ENCODE data around the gene FBXW5. TPM values are rescaled to one million over a fixed set of nuclear protein-coding genes. Genes with fewer than 3 reads are reported as not detected.

FBXW5 gene
- polyA plus RNA-seq, 4 donors, result 34.7 to 67.2 (median 37.2) TPM

DNA sequence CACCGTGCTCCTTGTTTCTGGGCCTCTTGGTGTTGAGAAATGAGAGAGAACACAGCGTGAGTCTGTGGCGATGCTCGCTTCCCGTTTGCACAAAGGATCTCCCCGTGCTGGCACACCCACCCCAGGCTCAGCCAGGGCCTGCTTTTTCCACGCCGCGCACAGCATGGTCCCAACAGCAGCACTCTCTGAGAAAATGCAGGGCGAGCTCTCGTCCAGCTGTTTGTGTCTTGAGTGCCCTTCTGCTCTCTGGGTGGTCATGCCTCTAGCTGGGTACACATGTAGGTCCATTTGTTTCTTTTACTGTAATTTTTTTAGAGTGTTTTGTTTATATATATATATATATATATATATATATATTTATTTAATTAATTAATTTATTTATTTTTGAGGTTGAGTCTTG lies 26.6 kb downstream of the FBXW5 start:
- DNase-seq (ENCODE audit: low read depth in 4 of 4, low spot score in 3 of 4), result no peak

DNA sequence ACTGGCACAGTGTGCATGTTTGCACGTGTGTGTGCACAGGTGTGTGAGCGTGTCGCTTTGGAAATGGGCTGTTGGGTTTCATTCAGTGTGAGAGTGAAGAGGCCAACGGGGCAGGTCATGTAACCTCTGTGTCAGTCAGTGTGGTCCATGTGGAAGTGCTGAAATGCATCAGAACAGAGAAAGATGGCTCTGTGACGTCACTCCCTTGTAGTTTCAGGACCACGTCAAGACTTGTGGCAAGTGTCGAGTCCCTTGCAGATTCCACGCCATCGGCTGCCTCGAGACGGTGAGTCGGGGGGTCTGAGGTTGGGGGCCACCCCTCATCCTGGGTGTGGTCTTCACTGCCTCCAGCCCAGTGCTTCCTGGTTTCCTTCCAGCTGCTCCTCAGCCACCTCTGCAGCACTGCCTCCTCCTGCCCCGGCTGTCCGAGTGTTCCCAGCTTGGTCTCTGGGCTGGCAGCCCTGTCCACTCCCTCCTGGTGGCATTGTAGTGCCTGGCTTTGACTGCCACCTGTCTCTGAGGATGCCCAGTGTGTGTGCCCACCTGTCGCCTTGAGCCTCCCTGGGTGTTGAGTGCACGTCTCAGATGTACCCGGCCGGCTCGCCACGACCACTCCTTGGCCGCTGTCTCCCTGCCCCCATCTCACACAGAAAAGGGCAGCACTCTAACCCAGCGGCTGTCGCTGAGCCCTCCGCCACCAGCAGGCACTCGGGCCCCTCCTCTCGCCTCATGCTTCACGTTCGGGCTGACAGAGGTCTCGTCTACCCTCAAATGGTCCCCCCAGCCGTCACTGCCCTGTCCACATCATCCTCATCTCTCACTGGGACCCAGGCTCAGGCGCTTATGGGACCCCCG lies 28.0 kb downstream of the FBXW5 start:
- no peak for DNase-seq (ENCODE audit: low read depth in 4 of 4, low spot score in 3 of 4)

DNA sequence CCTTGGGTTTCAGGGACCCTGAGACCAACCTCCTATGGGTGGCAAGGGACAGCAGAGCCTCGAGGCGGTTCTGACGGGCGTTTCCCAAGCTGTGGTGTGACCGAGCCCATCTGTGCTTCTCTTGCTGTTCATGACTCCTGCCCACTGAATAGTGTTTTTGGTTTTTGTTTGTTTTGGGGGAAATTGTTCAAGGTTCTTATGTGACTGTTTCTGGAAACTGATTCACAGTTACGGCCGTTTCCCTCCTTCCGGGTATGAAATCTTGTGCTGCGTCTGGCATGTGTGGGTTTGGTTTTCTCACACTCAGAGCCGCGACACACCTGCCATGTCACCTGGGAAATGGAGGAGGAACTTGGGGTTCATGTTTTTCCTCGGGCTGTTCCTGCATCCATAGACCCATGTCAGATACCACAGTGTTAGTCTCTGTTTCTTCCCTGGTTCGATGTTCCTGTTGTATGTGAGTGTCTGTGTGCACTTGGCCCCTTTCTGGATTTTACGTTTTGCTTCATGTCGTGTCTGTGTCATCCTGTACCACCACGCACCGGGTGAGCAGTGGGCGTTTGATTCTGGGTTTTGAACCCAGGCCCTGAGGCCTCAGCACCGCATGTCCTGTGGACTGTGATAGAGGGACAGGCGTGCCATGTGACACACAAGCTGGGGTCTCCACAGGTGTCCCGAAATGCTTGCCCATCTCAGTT lies 28.8 kb downstream of the FBXW5 start:
- no peak for DNase-seq (ENCODE audit: low read depth in 4 of 4, low spot score in 3 of 4)

DNA sequence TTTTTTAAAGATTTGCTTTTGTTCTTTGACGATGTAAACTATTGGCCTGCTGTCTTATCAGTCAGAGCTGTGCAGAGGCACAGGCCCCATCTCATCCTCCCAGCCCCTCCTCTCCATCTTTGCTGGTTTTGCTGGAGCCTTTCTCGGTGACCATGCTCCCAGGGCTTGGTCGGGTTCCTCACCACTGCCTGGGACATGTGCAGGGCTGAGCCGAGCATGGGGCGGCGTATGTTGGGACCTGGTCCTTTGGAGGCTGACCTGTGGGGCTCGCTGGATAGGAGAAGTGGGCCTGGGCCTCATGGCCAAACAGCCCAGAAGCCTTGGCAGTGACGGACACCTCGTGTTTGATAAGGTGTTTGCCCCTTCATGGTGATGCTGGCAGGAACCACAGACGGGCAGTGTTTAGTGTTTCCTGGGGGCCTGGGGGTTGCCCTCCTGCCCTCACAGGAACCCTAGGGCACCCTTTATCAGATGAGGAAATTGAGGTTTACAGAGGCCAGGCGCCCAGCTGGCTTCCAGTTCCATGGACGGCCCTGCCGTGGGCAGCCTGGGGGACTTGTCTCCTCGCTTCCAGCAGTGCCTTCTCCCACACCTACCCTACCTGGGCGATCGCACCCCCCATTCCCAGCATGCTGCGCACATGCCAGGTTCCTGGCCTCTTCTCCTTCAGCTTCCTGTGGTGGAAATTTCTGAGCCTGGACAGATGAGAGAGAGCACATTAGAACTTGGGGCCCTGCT lies 30.7 kb downstream of the FBXW5 start:
- no peak for DNase-seq (ENCODE audit: low read depth in 4 of 4, low spot score in 3 of 4)

DNA sequence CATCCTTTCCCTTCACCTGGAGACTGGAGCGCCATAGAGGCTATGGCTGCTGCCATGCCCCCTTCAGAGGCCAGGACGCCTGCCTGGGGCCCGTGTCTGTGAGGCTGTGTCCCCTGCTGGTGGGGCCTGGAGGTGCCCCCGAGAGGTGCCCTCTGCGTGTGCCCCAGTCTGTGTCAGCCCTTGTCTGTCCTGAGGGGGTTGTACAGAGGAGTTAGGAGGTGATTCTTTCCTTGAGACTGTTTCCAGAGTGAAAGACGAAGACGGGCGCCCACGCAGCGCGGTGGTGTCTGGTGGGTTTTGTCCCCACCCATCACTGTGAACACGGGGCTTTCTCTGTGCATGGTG lies 33.7 kb downstream of the FBXW5 start:
- no peak for DNase-seq (ENCODE audit: low read depth in 4 of 4, low spot score in 3 of 4)

DNA sequence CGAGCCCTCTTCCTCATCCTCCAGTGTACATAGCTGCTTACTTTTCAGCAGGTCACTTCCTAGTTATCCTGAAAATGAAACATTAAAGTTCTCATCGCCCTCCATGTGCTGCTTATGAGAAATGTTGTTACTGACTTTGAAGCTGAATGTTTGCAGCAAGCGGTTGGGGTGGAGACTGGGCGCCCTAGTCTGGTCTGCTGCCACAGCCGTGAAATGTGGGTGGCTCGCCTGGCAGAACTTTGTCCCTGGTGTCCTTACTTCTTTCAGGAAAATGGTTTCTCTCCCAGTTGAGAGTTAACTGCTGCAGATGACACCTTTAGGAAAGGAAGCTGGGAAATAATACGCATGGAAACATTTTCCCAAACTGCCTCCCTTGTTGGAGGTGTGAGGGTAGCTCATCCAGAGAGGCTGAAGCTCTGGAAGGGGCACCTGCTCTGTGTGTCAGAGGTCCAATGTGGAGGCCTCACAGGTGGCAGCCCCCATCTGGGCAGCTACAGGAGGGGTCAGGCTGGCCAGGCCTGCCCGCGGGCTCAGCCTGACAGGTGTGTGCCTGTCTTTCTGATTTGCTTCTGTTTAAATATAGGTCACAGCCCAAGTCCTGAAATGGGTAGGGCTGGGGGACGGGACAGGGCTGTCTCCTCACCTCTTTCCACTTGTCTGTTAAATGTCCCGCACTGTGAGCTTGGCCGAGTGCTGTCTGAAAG lies 34.2 kb downstream of the FBXW5 start:
- no peak for DNase-seq (ENCODE audit: low read depth in 4 of 4, low spot score in 3 of 4)

DNA sequence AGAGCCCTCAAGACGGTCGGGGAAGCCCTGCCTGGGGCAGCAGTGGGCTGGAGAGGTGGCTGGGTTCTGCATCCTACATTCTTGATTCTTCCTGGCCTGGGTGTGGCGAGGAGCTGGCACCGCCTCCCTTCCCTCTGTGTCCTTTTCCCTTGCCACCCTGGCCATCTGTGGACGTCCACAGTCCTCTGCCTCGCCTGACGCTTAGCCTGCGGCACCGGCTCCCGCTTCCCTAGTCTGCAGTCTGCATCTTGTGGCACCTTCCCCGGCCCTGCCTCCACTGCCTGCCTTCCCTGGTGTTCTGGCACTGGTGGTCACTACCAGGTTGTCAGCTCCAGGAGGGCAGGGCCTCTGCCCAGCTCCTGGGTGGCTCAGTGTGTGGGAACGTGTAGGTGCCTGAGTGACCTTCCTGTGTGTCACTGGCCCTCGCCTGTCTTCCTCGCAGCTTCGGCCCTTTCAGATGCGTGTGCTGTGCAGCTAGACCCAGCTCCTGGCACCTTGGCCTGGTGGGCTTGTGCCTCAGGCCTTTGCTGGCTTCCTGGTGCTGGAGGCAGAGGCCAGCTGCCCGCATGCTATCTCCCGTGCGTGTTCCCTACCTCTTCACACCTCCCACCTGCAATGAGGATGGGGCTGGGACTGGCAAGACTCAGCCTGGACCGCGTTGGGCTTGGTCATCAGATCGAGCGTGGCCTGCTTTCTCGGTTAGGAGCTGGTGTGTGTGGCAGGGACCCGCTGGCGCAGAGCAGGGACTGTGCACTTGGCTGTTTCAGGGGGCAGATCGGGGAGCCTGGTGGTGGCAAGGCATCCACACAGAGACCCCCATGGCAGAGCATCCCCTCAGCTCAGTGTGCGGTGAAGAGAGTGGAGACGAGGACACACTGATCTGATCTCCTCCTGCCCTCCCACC lies 37.3 kb downstream of the FBXW5 start:
- no peak for DNase-seq (ENCODE audit: low read depth in 4 of 4, low spot score in 3 of 4)

DNA sequence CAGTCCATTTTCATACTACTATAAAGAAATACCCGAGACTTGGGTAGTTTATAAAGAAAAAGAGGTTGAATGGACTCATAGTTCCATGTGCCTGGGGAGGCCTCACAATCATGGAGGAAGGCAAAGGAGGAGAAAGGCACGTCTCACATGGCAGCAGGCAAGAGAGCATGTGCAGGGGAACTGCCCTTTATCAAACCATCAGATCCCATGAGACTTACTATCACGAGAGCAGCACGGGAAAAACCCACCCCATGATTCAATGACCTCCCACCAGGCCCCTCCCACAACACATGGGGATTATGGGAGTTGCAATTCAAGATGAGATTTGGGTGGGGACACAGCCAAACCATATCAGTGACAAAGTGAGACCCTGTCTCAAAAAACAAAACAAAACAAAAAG lies 38.3 kb downstream of the FBXW5 start:
- DNase-seq (ENCODE audit: low read depth in 4 of 4, low spot score in 3 of 4), result no peak

DNA sequence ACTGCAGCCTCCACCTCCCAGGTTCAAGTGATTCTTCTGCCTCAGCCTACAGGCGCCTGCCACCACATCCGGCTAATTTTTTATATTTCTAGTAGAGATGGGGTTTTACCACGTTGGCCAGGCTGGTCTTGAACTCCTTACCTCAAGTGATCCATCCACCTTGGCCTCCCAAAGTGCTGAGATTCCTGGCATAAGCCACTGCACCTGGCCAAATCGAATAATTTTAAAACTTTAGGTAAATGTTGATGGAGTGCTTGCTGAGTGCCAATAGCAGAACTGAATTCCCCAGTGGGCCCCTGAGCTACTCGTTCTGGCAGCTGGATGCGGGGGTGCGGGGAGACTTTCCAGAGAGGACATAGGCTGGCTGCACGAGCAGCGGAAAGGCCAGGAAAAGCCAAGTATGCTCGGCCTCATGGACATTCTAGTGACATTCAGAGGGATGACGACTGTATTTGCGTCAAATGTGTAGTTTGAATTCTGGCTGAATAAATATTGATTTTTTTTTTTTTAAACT lies 41.4 kb downstream of the FBXW5 start:
- no peak for DNase-seq (ENCODE audit: low read depth in 4 of 4, low spot score in 3 of 4)

DNA sequence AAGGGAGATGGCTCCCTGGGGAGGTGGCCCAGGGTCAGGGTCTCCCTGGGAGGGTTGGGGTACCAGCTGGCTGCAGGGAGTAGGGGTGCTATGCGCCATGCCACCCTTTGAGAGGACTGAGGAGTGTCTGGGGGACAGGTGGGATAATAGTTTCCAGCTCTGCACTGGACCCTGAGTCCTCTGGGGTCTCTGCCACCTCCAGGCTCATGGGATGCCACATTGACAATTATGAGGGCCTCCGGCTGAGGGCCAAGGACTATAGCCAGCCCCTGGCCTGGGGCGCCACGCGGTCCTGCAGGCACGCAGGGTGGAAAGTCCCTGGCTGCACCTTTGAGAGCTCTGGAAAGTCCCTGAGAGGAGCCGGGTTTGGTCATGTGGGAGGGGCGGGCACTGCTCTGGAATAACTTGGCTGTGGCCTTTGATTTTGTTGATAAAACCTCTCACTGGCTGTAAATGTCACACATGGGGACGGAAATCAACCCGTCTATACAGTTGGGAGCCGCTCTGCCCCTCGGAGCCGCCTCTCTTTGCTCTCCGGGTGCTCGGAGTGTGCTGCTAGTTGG lies 42.2 kb downstream of the FBXW5 start:
- DNase-seq (ENCODE audit: low read depth in 4 of 4, low spot score in 3 of 4), result no peak

DNA sequence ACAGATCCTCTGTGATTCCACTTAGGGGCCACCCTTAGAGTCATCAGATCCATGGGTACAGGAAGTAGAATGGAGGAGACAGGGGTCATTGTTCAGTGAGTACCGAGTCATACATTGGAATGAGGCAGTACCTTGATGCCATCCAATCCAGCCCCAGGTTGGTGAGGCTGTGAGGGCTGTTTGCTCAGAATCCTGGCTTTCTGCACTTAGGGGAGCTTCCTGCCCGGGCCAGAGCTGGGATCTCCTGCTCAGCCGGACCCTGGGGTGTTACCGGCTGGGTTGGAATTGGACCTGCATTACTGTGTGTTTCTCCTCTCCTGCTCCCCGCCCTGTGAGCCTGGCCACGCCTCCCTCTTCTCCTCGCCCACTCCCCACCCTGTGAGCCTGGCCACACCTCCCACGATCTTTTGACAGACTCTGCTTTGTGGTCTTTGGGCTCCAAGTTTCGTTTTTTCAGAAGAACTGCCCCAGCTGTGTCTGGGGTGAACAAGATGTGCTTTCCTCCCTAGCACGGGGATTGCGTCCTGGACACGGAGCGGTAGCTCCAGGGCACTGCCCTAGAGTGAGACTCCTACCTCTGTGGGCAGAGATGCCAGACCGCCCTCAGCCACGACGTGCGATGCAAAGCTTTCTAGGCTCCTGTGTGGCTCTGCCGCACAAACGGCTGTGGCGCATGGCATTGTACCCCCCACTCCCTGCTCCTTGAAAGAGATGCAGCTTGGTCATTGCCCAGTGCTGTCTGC lies 42.9 kb downstream of the FBXW5 start:
- DNase-seq (ENCODE audit: low read depth in 4 of 4, low spot score in 3 of 4), result no peak

DNA sequence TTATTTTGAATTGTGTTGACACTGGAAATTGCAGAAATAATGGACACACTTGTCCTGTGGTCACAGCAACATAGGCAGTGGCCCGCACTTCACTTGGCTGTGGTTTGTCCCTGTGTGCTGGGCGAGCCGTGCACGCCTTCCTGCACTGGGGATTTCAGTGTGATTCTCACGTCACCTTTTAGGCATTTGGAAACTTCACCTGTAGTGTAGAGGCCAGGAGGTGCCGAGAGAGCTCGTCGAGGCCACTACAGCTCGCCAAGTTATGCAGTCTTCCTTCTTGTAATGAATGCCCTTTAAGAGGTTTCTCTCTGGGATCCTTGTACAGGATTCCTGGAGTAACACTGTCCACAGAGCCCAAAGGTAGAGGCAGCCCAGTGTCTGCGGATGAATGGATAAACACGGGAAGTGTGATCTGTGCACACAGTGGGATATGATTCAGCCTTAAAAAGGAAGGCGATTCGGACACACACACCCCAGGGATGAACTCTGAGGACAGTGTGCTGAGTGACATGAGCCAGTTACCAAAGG lies 43.5 kb downstream of the FBXW5 start:
- no peak for DNase-seq (ENCODE audit: low read depth in 4 of 4, low spot score in 3 of 4)

DNA sequence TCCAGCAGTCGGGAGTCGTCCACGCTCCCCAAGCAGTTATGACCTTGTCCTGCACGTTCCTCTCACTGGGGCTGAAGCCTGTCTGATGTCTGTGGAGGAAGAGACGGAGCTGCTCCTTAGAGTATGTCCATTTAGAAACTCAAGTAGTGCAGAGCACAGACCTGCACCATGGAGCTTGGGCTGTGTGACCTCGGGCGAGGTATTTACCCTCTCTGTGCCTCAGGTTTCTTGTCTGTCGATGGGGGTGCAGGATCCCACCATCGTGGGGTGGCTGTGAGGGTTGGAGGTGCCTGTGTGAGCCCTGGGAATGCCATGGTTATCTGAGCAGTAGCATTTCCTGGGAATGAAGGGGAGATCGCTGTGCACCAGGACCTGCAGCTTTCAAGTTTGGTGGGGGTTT lies 44.0 kb downstream of the FBXW5 start:
- DNase-seq (ENCODE audit: low read depth in 4 of 4, low spot score in 3 of 4), result no peak

DNA sequence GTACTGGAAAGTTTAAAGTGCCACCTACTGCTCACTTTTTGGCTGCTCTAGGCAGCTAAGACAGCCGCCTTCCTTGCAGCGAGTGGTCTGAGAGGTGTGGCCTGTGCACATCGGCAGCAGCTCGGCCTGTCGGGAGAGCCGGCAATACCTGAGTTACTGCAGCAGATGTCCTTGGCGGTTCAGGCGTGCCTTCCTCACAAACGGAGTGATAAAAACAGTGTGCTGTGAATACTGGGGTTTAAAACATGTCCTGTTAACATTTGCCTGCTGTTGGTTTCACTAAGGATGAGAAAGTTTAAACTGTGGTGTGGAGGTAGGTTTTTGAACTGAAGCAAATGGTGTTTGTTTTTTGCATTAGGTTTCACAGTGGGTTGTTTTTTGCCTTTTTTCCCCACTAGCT lies 45.3 kb downstream of the FBXW5 start:
- DNase-seq (ENCODE audit: low read depth in 4 of 4, low spot score in 3 of 4), result no peak

DNA sequence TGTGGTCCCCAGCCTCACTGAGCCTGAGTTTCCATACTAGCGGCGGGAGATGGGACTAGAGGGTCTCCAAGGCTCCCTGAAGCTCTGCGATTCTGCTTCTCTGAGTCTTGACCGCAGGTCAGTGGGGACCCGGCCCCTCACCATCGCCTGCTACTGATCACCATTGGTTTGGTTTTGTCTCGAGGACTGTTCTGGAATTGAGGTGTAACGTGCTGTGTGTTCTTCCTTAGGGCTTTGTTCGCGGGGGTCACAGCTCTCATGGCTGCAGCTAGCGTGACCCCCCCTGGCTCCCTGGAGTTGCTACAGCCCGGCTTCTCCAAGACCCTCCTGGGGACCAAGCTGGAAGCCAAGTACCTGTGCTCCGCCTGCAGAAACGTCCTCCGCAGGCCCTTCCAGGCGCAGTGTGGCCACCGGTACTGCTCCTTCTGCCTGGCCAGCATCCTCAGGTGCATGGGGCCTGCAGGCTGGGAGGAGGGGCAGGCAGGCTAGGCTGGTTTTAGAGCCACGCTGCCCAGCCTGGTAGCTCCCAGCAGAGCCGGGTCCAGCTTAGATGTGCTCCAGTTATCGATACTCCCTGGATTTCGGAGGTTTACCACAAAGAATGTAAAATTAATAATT lies 45.9 kb downstream of the FBXW5 start:
- DNase-seq (ENCODE audit: low read depth in 4 of 4, low spot score in 3 of 4), result no peak

DNA sequence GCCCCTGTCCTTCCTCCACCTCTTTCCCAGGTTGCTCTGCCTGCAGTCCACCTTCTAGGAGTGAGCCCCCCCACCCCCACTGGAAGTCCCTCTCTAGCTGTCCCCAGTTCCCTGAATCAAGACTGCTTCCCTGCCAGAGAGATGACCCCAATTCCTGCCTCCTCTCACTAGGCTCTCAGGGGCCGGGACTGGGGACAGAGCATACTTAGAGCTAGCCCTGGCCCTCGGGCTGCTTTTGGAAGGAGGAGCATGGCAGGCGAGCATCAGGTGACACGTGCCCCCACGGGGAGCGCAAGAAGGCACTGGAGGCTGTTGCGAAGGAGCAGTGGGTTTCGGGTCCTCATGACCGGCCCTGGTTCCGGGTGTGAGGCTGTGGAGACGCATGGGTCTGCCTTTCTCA lies 48.5 kb downstream of the FBXW5 start:
- DNase-seq (ENCODE audit: low read depth in 4 of 4, low spot score in 3 of 4), result no peak

DNA sequence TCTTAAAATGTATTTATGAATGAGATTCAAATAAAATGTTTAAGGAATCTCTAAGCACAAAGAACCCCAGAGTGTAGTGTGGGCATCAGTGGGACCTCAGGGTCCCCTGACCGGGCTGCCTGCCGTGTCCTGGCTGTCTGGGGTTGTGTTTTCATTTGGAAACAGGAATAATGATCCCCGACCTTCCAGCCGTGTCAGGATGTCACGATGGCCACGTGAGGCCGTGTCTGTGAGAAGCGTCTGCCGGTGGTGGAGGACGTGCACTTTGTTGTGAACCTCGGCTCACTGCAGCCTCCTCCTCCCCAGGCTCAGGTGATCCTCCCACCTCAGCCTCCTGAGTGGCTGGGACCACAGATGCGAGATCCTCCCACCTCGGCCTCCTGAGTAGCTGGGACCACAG lies 53.9 kb downstream of the FBXW5 start:
- no peak for DNase-seq (ENCODE audit: low read depth in 4 of 4, low spot score in 3 of 4)

Measured in left renal pelvis (tissue), 4 donors.